GM23338 (cell line): ENCODE measurements around the gene ZFX. TPM values are rescaled to one million over a fixed set of nuclear protein-coding genes. Genes with fewer than 3 reads are reported as not detected.

Experiments
- ATAC-seq: fragments of 200-7000 bp; cut with Tn5 transposase; 3 replicates; pipeline ENCODE4 v1.9.1; 2020
- DNase-seq: peaks from one replicate; pipeline ENCODE4 v3.0.0-alpha.2; 2015; ENCODE audit warnings: low spot score
- H2AFZ ChIP-seq: fragments of 200-600 bp; sonication (generic); 2 replicates; pipeline ENCODE4 v1.8.0; 2016; ENCODE audit warnings: antibody characterized with exemption, mild to moderate bottlenecking, moderate library complexity
- H3F3A ChIP-seq: fragments of 200-600 bp; sonication (generic); replicated peaks from 2 replicates; pipeline ENCODE4 v1.8.0; 2017; ENCODE audit warnings: antibody characterized with exemption, mixed run types, low read depth
- H3K27ac ChIP-seq: fragments of 200-600 bp; sonication (generic); 2 replicates; pipeline ENCODE4 v1.6.1; 2016; ENCODE audit warnings: low read depth
- H3K27me3 ChIP-seq: fragments of 200-600 bp; sonication (generic); 2 replicates; pipeline ENCODE4 v1.8.0; 2016; ENCODE audit warnings: mild to moderate bottlenecking, mixed run types, moderate library complexity; ENCODE audit not compliant: insufficient read depth
- H3K36me3 ChIP-seq: fragments of 200-600 bp; sonication (generic); 2 replicates; pipeline ENCODE4 v1.8.0; 2016; ENCODE audit warnings: mild to moderate bottlenecking; ENCODE audit not compliant: insufficient read depth
- H3K4me1 ChIP-seq: fragments of 200-600 bp; sonication (generic); 2 replicates; pipeline ENCODE4 v1.8.0; 2016; ENCODE audit warnings: mild to moderate bottlenecking, moderate library complexity; ENCODE audit not compliant: insufficient read depth
- H3K4me2 ChIP-seq: fragments of 200-600 bp; sonication (generic); 2 replicates; pipeline ENCODE4 v1.7.1; 2017; ENCODE audit warnings: mixed run types
- H3K4me3 ChIP-seq: fragments of 200-600 bp; sonication (generic); 2 replicates; pipeline ENCODE4 v1.6.1; 2016; ENCODE audit warnings: mixed run types
- H3K79me2 ChIP-seq: fragments of 200-600 bp; sonication (generic); replicated peaks from 2 replicates; pipeline ENCODE4 v1.8.0; 2017; ENCODE audit warnings: mild to moderate bottlenecking; ENCODE audit not compliant: insufficient read depth
- H3K9me2 ChIP-seq: fragments of 200-600 bp; sonication (generic); 2 replicates; pipeline ENCODE4 v1.8.0; 2017; ENCODE audit not compliant: insufficient read depth
- H4K20me1 ChIP-seq: fragments of 200-600 bp; sonication (generic); replicated peaks from 2 replicates; pipeline ENCODE4 v1.8.0; 2017; ENCODE audit warnings: mild to moderate bottlenecking; ENCODE audit not compliant: insufficient read depth
- H3K27ac Mint-ChIP-seq: 2 replicates; pipeline ENCODE4 v1.8.0; 2020; ENCODE audit warnings: inconsistent platforms, mild to moderate bottlenecking, moderate library complexity, mixed read lengths
- H3K27me3 Mint-ChIP-seq: 3 replicates; pipeline ENCODE4 v1.8.0; 2022; ENCODE audit warnings: low read depth, mild to moderate bottlenecking, moderate library complexity, mixed read lengths, inconsistent platforms; ENCODE audit not compliant: insufficient read depth, poor library complexity
- H3K36me3 Mint-ChIP-seq: 3 replicates; pipeline ENCODE4 v1.8.0; 2021; ENCODE audit warnings: low read depth, mild to moderate bottlenecking, inconsistent platforms, moderate library complexity, mixed read lengths
- H3K4me1 Mint-ChIP-seq: 3 replicates; pipeline ENCODE4 v1.8.0; 2020; ENCODE audit warnings: mild to moderate bottlenecking, inconsistent platforms, mixed read lengths
- H3K4me3 Mint-ChIP-seq: 3 replicates; pipeline ENCODE4 v1.8.0; 2021; ENCODE audit warnings: moderate library complexity, mild to moderate bottlenecking, inconsistent platforms, mixed read lengths
- H3K9me3 Mint-ChIP-seq: 3 replicates; pipeline ENCODE4 v1.8.0; 2020; ENCODE audit warnings: moderate library complexity, mild to moderate bottlenecking, inconsistent platforms, mixed read lengths
- CREB1 ChIP-seq: fragments of 250-450 bp; sonication (Bioruptor Pico); IDR thresholded peaks from 2 replicates; pipeline ENCODE4 v1.5.0; 2020; ENCODE audit warnings: low read depth, mild to moderate bottlenecking, moderate library complexity
- EZH2 ChIP-seq: fragments of 200-600 bp; sonication (generic); IDR thresholded peaks from one replicate; pipeline ENCODE4 v1.8.0; 2017; ENCODE audit warnings: antibody characterized with exemption, mild to moderate bottlenecking, low read depth; ENCODE audit not compliant: unreplicated experiment
- EZH2phosphoT487 ChIP-seq: fragments of 200-600 bp; sonication (generic); IDR thresholded peaks from one replicate; pipeline ENCODE4 v1.8.1; 2018; ENCODE audit warnings: antibody characterized with exemption; ENCODE audit not compliant: unreplicated experiment
- JUNB ChIP-seq: IDR thresholded peaks from one replicate; pipeline ENCODE4 v1.6.1; 2016; ENCODE audit warnings: antibody characterized with exemption; ENCODE audit not compliant: unreplicated experiment
- NANOG ChIP-seq: IDR thresholded peaks from 2 replicates; pipeline ENCODE4 v1.6.1; 2016; ENCODE audit warnings: antibody characterized with exemption, borderline replicate concordance
- POLR2AphosphoS5 ChIP-seq: IDR thresholded peaks from 2 replicates; pipeline ENCODE4 v1.6.1; 2016; ENCODE audit warnings: antibody characterized with exemption, low read depth
- STAT1 ChIP-seq: IDR thresholded peaks from one replicate; pipeline ENCODE4 v1.6.1; 2016; ENCODE audit warnings: antibody characterized with exemption; ENCODE audit not compliant: unreplicated experiment
- ZNF114 ChIP-seq: fragments of 250-450 bp; sonication (Bioruptor Pico); IDR thresholded peaks from 2 replicates; pipeline ENCODE4 v1.5.0; 2020; ENCODE audit warnings: mild to moderate bottlenecking, moderate library complexity
- ZNF331 ChIP-seq: fragments of 250-450 bp; sonication (Bioruptor Pico); IDR thresholded peaks from 2 replicates; pipeline ENCODE4 v1.5.0; 2020; ENCODE audit warnings: low read depth, mild to moderate bottlenecking, moderate library complexity
- polyA plus RNA-seq: library from polyadenylated mRNA; unstranded; fragments of >200 nt; fragmentation: Nextera tagmentation; extraction: Ambion mirVana; gene quantifications from 2 replicates; pipeline ENCODE4 v1.2.1, GENCODE V29; 2016
- total RNA-seq: library from RNA; depleted of rRNA; stranded (reverse); fragments of >200 nt; shearing (Covaris generic); gene quantifications from 2 replicates; pipeline ENCODE4 v1.2.3, GENCODE V29; 2014
- TF ChIP-seq, protein P1 (sequence below): fragments of 250-450 bp; sonication (Bioruptor Pico); IDR thresholded peaks from 2 replicates; pipeline ENCODE4 v1.5.0; 2020; ENCODE audit warnings: mild to moderate bottlenecking, moderate library complexity
- TF ChIP-seq, protein P2 (sequence below), 2 experiments: fragments of 200-600 bp in 1 of 2; sonication (generic) in 1 of 2; conservative IDR thresholded peaks; 2 replicates each; pipeline versions ENCODE4 v1.5.1 to v1.6.1; 2016 to 2017; ENCODE audit warnings: antibody characterized with exemption in 2 of 2, low read depth in 2 of 2, mild to moderate bottlenecking in 2 of 2, moderate library complexity in 1 of 2
- TF ChIP-seq, protein P3 (sequence below): IDR thresholded peaks from 2 replicates; pipeline ENCODE4 v1.6.1; 2016; ENCODE audit warnings: antibody characterized with exemption

The ZFX gene
- total and polyA plus RNA-seq, 2 experiments from 2014 or later: 11.0 to 15.4 TPM

DNA sequence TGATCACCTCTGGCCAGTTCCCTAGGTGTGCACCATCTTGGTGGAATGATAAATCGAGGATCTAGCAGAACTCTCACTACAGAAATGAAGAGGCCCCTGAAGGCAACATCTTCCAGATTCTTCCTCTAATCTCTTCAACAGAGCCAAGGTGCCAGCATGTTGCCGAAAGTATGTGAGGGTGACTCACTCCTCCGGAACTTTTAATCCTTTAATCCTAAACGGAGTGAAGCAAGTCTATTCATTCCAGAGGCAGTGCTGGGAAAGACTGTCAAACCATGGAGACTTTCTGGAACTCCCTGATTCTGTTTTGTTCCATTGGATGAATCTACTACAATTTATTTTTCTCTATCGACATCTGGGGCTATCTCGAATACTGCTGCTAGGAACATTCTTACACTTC, 95.7 kb downstream of the ZFX start (continued):
- TF ChIP-seq, protein P1, sequence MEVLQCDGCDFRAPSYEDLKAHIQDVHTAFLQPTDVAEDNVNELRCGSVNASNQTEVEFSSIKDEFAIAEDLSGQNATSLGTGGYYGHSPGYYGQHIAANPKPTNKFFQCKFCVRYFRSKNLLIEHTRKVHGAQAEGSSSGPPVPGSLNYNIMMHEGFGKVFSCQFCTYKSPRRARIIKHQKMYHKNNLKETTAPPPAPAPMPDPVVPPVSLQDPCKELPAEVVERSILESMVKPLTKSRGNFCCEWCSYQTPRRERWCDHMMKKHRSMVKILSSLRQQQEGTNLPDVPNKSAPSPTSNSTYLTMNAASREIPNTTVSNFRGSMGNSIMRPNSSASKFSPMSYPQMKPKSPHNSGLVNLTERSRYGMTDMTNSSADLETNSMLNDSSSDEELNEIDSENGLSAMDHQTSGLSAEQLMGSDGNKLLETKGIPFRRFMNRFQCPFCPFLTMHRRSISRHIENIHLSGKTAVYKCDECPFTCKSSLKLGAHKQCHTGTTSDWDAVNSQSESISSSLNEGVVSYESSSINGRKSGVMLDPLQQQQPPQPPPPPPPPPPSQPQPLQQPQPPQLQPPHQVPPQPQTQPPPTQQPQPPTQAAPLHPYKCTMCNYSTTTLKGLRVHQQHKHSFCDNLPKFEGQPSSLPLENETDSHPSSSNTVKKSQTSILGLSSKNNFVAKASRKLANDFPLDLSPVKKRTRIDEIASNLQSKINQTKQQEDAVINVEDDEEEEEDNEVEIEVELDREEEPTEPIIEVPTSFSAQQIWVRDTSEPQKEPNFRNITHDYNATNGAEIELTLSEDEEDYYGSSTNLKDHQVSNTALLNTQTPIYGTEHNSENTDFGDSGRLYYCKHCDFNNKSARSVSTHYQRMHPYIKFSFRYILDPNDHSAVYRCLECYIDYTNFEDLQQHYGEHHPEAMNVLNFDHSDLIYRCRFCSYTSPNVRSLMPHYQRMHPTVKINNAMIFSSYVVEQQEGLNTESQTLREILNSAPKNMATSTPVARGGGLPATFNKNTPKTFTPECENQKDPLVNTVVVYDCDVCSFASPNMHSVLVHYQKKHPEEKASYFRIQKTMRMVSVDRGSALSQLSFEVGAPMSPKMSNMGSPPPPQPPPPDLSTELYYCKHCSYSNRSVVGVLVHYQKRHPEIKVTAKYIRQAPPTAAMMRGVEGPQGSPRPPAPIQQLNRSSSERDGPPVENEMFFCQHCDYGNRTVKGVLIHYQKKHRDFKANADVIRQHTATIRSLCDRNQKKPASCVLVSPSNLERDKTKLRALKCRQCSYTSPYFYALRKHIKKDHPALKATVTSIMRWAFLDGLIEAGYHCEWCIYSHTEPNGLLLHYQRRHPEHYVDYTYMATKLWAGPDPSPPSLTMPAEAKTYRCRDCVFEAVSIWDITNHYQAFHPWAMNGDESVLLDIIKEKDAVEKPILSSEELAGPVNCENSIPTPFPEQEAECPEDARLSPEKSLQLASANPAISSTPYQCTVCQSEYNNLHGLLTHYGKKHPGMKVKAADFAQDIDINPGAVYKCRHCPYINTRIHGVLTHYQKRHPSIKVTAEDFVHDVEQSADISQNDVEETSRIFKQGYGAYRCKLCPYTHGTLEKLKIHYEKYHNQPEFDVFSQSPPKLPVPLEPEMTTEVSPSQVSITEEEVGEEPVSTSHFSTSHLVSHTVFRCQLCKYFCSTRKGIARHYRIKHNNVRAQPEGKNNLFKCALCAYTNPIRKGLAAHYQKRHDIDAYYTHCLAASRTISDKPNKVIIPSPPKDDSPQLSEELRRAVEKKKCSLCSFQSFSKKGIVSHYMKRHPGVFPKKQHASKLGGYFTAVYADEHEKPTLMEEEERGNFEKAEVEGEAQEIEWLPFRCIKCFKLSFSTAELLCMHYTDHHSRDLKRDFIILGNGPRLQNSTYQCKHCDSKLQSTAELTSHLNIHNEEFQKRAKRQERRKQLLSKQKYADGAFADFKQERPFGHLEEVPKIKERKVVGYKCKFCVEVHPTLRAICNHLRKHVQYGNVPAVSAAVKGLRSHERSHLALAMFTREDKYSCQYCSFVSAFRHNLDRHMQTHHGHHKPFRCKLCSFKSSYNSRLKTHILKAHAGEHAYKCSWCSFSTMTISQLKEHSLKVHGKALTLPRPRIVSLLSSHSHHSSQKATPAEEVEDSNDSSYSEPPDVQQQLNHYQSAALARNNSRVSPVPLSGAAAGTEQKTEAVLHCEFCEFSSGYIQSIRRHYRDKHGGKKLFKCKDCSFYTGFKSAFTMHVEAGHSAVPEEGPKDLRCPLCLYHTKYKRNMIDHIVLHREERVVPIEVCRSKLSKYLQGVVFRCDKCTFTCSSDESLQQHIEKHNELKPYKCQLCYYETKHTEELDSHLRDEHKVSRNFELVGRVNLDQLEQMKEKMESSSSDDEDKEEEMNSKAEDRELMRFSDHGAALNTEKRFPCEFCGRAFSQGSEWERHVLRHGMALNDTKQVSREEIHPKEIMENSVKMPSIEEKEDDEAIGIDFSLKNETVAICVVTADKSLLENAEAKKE (CRISPR knock-in tag): no peak
- TF ChIP-seq NANOG: no peak
- TF ChIP-seq ZNF331 (CRISPR knock-in tag): no peak
- TF ChIP-seq EZH2phosphoT487: no peak

DNA sequence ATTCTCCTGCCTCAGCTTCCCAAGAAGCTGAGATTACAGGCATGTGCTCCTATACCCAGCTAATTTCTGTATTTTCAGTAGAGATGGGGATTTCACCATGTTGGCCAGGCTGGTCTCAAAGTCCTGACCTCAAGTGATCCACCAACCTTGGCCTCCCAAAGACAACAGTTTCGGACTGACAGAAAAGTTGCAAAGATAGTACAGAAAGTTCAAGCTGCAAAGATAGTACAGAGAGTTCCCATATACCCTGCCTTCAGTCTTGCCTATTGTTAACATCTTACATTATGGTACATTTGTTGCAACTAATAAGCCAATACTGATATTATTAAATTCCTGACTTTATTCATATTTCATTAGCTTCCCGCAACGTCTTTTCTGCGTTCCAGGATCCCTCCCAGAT, 98.5 kb downstream of the ZFX start:
- Histone ChIP-seq H3K27ac (no peak overlapping the region), H3K36me3 (no peaks in the 10 kb centered on the region), H3K4me1 (no peaks in the 10 kb centered on the region), H3K4me3 (no peak overlapping the region), H3F3A (no peaks in the 10 kb centered on the region), H4K20me1 (no peaks in the 10 kb centered on the region), H3K79me2 (no peaks in the 10 kb centered on the region), H2AFZ (no peak overlapping the region), H3K27me3 (no peaks in the 10 kb centered on the region), H3K9me2 (no peaks in the 10 kb centered on the region), H3K4me2 (no peak overlapping the region)
- Mint-ChIP-seq H3K36me3 (no peaks in the 10 kb centered on the region), H3K27me3 (peaks cover 2% of the 10 kb centered on the region), H3K9me3 (no peaks in the 10 kb centered on the region), H3K4me3 (no peak overlapping the region), H3K4me1 (no peaks in the 10 kb centered on the region), H3K27ac (no peak overlapping the region)
- ATAC-seq: no peak
- no peak for DNase-seq
- TF ChIP-seq JUNB: no peak
- TF ChIP-seq, protein P2, sequence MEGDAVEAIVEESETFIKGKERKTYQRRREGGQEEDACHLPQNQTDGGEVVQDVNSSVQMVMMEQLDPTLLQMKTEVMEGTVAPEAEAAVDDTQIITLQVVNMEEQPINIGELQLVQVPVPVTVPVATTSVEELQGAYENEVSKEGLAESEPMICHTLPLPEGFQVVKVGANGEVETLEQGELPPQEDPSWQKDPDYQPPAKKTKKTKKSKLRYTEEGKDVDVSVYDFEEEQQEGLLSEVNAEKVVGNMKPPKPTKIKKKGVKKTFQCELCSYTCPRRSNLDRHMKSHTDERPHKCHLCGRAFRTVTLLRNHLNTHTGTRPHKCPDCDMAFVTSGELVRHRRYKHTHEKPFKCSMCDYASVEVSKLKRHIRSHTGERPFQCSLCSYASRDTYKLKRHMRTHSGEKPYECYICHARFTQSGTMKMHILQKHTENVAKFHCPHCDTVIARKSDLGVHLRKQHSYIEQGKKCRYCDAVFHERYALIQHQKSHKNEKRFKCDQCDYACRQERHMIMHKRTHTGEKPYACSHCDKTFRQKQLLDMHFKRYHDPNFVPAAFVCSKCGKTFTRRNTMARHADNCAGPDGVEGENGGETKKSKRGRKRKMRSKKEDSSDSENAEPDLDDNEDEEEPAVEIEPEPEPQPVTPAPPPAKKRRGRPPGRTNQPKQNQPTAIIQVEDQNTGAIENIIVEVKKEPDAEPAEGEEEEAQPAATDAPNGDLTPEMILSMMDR (conservative IDR thresholded peaks at IDR 0.05; ENCODE audit: low read depth in 2 of 2): no peak
- TF ChIP-seq EZH2phosphoT487: no peak
- no peak for TF ChIP-seq ZNF114
- no peak for TF ChIP-seq STAT1
- TF ChIP-seq ZNF331 (CRISPR knock-in tag): no peak
- TF ChIP-seq CREB1 (CRISPR knock-in tag): no peak
- no peak for TF ChIP-seq POLR2AphosphoS5
- TF ChIP-seq, protein P3, sequence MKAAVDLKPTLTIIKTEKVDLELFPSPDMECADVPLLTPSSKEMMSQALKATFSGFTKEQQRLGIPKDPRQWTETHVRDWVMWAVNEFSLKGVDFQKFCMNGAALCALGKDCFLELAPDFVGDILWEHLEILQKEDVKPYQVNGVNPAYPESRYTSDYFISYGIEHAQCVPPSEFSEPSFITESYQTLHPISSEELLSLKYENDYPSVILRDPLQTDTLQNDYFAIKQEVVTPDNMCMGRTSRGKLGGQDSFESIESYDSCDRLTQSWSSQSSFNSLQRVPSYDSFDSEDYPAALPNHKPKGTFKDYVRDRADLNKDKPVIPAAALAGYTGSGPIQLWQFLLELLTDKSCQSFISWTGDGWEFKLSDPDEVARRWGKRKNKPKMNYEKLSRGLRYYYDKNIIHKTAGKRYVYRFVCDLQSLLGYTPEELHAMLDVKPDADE: no peak
- TF ChIP-seq EZH2: no peak
